HEK293 (cell line): ENCODE measurements around the gene DGCR2.

Experiments
- SP2 ChIP-seq: fragments of 450-650 bp; formaldehyde crosslinking; IDR thresholded peaks from 2 replicates; pipeline ENCODE4 v1.5.1; 2016; ENCODE audit warnings: missing biosample characterization, missing genetic modification characterization
- ZNF24 ChIP-seq: fragments of 450-650 bp; formaldehyde crosslinking; IDR thresholded peaks from 2 replicates; pipeline ENCODE4 v1.5.1; 2016; ENCODE audit warnings: missing biosample characterization, missing genetic modification characterization

GRCh38 chr22:19065298-19065859 lies 56.8 kb downstream of the DGCR2 start:
- TF ChIP-seq SP2 (tag by site-specific recombination) (no peak), ZNF24 (tag by site-specific recombination) (no peak)
